ENCODE results near the gene NOVA2. TPM values are rescaled to one million over a fixed set of nuclear protein-coding genes. Genes with fewer than 3 reads are reported as not detected.

The NOVA2 gene
- total RNA-seq, 4 donors from 2014 or later = 1.5 to 3.6 (median 2.6) TPM

DNA sequence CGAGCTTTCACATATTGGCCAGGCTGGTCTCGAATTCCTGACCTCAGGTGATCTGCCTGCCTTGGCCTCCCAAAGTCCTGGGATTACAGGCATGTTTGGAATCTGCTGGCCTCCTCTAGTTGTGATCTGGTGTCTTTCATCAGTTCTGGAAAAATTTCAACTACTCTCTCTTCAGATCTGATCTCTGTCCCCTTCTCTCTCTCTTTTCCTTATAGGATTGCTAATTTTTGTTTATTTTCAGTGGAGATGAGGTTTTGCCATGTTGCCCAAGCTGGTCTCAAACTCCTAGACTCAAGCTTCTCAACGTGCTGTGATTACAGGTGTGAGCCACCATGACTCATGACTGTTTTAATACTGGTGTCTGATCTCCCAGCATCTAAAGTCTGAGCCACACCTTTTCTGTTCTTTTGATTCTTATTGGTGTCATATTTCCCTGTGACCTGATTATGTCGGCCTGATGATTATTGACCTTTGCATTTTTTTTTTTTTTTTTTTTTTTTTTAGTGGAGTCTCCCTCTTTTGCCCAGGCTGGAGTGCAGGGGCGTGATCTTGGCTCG, 48.7 kb downstream of the NOVA2 start:
- Histone ChIP-seq H3K36me3 (no peaks in the 10 kb centered on the region), H3K4me3 (replicated peaks in 1 of 3) (no peak overlapping the region), H3K4me1 (peaks cover 0 to 3% of the 10 kb centered on the region in 2 donors), H3K27me3 (no peaks in the 10 kb centered on the region), H3K27ac (no peak overlapping the region), H3K9me3 (no peaks in the 10 kb centered on the region)
- 73 to 82% methylated on average over 6 of the region's 6 CpGs for WGBS, 2 donors
- DNase-seq = no peak
- TF ChIP-seq, protein P1, sequence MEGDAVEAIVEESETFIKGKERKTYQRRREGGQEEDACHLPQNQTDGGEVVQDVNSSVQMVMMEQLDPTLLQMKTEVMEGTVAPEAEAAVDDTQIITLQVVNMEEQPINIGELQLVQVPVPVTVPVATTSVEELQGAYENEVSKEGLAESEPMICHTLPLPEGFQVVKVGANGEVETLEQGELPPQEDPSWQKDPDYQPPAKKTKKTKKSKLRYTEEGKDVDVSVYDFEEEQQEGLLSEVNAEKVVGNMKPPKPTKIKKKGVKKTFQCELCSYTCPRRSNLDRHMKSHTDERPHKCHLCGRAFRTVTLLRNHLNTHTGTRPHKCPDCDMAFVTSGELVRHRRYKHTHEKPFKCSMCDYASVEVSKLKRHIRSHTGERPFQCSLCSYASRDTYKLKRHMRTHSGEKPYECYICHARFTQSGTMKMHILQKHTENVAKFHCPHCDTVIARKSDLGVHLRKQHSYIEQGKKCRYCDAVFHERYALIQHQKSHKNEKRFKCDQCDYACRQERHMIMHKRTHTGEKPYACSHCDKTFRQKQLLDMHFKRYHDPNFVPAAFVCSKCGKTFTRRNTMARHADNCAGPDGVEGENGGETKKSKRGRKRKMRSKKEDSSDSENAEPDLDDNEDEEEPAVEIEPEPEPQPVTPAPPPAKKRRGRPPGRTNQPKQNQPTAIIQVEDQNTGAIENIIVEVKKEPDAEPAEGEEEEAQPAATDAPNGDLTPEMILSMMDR (IDR thresholded peaks at IDR 0.05) = no peak
- TF ChIP-seq POLR2A (IDR thresholded peaks at IDR 0.05) = no peak
- intact Hi-C loops (cut with DNase I) = no loop called here

DNA sequence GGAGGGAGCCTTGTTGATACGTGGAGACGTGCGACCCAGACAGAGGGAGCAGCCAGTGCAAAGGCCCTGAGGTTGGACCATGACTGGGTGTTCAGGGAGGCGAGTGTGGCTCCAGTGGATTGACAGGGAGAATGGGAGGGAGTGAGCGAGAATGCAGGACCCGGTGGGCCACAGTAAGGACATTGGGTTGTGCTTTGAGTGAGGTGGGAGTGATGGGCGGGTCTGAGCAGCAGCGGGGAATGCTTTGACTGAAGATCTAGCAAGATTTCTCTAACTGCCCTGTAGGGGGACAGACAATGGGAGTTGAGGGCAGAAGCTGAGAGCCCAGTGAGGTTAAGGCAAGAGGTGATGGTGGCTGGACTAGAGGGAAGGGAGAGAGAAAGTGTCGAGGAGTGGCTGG, 51.4 kb downstream of the NOVA2 start:
- Histone ChIP-seq H3K4me1 (no peaks in the 10 kb centered on the region), H3K27ac (no peak overlapping the region), H3K4me3 (replicated peaks in 1 of 3) (no peak overlapping the region), H3K27me3 (no peaks in the 10 kb centered on the region), H3K36me3 (no peaks in the 10 kb centered on the region), H3K9me3 (no peaks in the 10 kb centered on the region)
- TF ChIP-seq, protein P1 (IDR thresholded peaks at IDR 0.05) = no peak
- no peak for TF ChIP-seq POLR2A (IDR thresholded peaks at IDR 0.05)
- no peak for DNase-seq
- intact Hi-C loops (cut with DNase I) = no loop called here
- 54 to 61% methylated on average over 9 of the region's 9 CpGs for WGBS, 2 donors

DNA sequence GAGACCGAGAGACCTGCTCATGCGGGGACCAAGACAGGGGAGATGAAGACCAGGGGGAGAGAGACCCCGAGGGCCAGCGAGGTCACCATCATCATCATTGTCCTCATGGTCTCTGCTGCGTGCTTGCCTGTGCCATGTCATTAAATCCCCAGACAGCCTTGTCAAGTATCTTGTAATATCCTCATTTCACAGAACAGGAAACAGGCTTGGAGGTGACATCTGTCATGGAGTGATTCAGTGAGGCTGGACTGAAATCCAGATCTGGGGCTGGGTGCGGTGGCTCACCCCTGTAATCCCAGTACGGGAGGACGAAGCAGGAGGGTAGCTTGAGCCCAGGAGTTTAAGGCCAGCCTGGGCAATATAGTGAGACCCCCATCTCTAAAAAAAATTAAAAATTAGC, 53.2 kb downstream of the NOVA2 start:
- intact Hi-C loops (cut with DNase I) = no loop called here
- no peaks in the 10 kb centered on the region for H3K4me1 ChIP-seq
- WGBS, 2 donors = 67 to 85% methylated on average over 8 of the region's 8 CpGs
- H3K36me3 ChIP-seq = no peaks in the 10 kb centered on the region
- no peak overlapping the region for H3K27ac ChIP-seq
- no peak for TF ChIP-seq POLR2A (IDR thresholded peaks at IDR 0.05)
- TF ChIP-seq, protein P1 (IDR thresholded peaks at IDR 0.05) = no peak
- H3K9me3 ChIP-seq = no peaks in the 10 kb centered on the region
- no peaks in the 10 kb centered on the region for H3K27me3 ChIP-seq
- no peak overlapping the region for H3K4me3 ChIP-seq (replicated peaks in 1 of 3)
- no peak for DNase-seq

DNA sequence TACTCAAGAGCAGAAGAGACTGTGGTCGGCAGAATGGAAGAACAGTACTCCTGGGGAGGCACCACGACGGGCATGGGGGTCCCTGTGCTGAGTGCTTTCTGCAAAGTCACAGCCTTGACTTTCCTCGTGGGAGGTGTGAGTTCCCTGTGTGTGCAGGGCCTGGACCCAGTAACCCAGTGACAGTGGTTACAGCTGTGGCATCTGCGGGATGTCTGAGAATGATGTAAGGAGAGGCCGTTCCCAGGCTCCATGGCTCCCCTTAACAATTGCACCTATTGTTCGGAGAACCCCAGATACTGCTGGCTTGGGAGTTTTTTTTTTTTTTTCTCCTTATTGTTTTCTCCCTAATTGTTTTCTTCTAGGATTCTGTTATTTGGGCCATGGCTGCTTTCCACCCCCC, 54.0 kb downstream of the NOVA2 start:
- H3K4me1 ChIP-seq = no peaks in the 10 kb centered on the region
- WGBS, 2 donors = 60 to 62% methylated on average over 7 of the region's 7 CpGs
- no peaks in the 10 kb centered on the region for H3K27me3 ChIP-seq
- intact Hi-C loops (cut with DNase I) = no loop called here
- H3K27ac ChIP-seq = no peak overlapping the region
- no peaks in the 10 kb centered on the region for H3K9me3 ChIP-seq
- DNase-seq = no peak
- TF ChIP-seq, protein P1 (IDR thresholded peaks at IDR 0.05) = no peak
- no peak for TF ChIP-seq POLR2A (IDR thresholded peaks at IDR 0.05)
- no peaks in the 10 kb centered on the region for H3K36me3 ChIP-seq
- H3K4me3 ChIP-seq (replicated peaks in 1 of 3) = no peak overlapping the region

DNA sequence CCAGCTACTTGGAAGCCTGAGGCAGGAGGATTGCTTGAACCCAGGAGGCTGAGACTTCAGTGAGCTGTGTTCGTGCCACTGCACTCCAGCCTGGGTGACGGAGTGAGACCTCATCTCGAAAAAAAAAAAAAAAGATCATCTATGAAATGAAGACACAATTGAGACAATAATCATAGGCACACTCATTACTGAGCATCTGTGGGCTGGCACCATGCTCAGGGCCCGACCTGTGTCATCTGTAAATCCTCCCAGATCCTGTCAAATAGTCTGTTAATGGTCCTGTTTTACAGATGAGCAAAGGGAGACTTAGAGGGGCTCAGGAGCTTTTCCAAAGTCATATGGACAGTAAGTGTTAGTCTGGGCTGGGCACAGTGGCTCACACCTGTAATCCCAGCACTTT, 54.9 kb downstream of the NOVA2 start:
- TF ChIP-seq POLR2A (IDR thresholded peaks at IDR 0.05) = no peak
- TF ChIP-seq, protein P1 (IDR thresholded peaks at IDR 0.05) = no peak
- intact Hi-C loops (cut with DNase I) = no loop called here
- Histone ChIP-seq H3K9me3 (no peaks in the 10 kb centered on the region), H3K27ac (no peak overlapping the region), H3K4me3 (replicated peaks in 1 of 3) (no peak overlapping the region), H3K4me1 (no peaks in the 10 kb centered on the region), H3K36me3 (no peaks in the 10 kb centered on the region), H3K27me3 (no peaks in the 10 kb centered on the region)
- no peak for DNase-seq
- WGBS, 2 donors = 69 to 72% methylated on average over 4 of the region's 4 CpGs

All from thyroid gland (tissue), 4 donors.